ENCODE results near the gene SYPL2.

- TF ChIP-seq CTCF (IDR thresholded peaks at IDR 0.05) (no peak), POLR2A (IDR thresholded peaks at IDR 0.05) (no peak), POLR2AphosphoS5 (IDR thresholded peaks at IDR 0.05; ENCODE audit: insufficient read depth in 1 of 2, low read depth in 1 of 2) (no peak)
Measured at GRCh38 chr1:109491372-109491771, 25.0 kb downstream of the SYPL2 start.
